Thyroid gland (tissue), 4 donors: ENCODE results near the gene VEPH1.

ENCODE experiments used
- CTCF ChIP-seq, 6 experiments: fragments of 200-600 bp in 3 of 6; fragments of 450-650 bp in 3 of 6; sonication (generic) in 3 of 6; IDR thresholded peaks; one replicate each; pipeline ENCODE4 v1.5.1; 2016 to 2019; ENCODE audit warnings: antibody characterized with exemption in 6 of 6, mild to moderate bottlenecking in 2 of 6, inconsistent platforms in 1 of 6, moderate library complexity in 1 of 6
- POLR2A ChIP-seq, 2 donors: fragments of 450-650 bp; IDR thresholded peaks; one replicate each; pipeline ENCODE4 v1.6.1; 2017; ENCODE audit warnings: antibody characterized with exemption in 2 of 2, mild to moderate bottlenecking in 2 of 2, moderate library complexity in 1 of 2

DNA sequence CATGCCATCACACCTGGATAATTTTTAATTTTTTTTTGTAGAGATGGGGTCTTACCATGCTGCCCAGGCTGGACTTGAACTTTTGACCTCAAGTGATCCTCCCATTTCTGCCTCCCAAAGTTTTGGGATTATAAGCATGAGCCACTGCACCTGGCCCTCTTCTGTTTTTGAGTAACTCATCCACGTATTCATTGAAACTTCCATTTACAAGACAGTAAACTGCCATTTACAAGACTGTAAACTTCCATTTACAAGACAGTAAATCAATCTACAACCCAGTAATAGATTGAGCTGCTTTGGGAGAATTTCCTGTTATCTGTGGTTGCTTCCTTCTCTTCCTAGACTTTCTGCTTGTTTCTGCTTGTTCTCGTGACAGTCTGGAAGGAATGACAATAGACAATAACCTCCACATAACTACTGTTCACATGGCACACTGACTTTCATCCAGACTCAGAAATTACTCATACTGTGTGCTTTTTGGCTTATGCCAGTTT is 228.5 kb downstream of the VEPH1 start:
- TF ChIP-seq CTCF (IDR thresholded peaks at IDR 0.05) (no peak), POLR2A (IDR thresholded peaks at IDR 0.05) (no peak)
